ENCODE measurements around the gene MS4A7. TPM values are rescaled to one million over a fixed set of nuclear protein-coding genes. Genes with fewer than 3 reads are reported as not detected.

The MS4A7 gene
- total RNA-seq, 6 experiments from 2014 or later, result not detected

DNA sequence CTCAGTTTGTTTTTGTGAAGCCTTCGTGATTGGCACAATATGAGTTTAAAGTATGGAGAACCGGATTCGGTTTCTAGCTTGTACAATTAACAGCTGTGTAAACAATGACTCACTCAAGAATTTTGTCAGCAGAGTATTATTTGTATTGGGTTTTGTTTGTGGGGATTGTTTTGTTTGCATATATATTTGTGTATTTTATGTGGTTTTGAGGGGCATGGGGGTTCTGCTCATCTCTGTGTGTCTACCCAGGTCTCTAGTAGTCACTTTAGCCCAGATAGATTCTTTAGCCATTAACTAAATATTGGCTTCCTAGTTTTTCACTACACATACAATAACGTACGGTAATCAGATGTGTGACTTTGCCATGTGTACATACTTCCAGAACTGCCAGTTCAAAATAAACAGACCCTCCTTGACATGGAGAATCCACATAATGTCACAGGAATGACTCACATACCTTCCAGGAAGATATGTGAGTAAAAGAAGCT is 7.5 kb upstream of the MS4A7 start:
- no peak overlapping the region for H3K27ac Mint-ChIP-seq
- H3K27me3 Mint-ChIP-seq (ENCODE audit: insufficient read depth), result no peaks in the 10 kb centered on the region
- H3K36me3 Mint-ChIP-seq (ENCODE audit: low read depth), result no peaks in the 10 kb centered on the region
- DNase-seq, result no peak
- no peaks in the 10 kb centered on the region for H3K4me1 Mint-ChIP-seq (ENCODE audit: low read depth)
- TF ChIP-seq, protein P1, sequence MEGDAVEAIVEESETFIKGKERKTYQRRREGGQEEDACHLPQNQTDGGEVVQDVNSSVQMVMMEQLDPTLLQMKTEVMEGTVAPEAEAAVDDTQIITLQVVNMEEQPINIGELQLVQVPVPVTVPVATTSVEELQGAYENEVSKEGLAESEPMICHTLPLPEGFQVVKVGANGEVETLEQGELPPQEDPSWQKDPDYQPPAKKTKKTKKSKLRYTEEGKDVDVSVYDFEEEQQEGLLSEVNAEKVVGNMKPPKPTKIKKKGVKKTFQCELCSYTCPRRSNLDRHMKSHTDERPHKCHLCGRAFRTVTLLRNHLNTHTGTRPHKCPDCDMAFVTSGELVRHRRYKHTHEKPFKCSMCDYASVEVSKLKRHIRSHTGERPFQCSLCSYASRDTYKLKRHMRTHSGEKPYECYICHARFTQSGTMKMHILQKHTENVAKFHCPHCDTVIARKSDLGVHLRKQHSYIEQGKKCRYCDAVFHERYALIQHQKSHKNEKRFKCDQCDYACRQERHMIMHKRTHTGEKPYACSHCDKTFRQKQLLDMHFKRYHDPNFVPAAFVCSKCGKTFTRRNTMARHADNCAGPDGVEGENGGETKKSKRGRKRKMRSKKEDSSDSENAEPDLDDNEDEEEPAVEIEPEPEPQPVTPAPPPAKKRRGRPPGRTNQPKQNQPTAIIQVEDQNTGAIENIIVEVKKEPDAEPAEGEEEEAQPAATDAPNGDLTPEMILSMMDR (IDR thresholded peaks at IDR 0.05), result no peak
- no peak overlapping the region for H3K4me3 Mint-ChIP-seq
- H3K9me3 Mint-ChIP-seq, result peaks cover 11% of the 10 kb centered on the region; the same call in 1 of the 2 replicates

DNA sequence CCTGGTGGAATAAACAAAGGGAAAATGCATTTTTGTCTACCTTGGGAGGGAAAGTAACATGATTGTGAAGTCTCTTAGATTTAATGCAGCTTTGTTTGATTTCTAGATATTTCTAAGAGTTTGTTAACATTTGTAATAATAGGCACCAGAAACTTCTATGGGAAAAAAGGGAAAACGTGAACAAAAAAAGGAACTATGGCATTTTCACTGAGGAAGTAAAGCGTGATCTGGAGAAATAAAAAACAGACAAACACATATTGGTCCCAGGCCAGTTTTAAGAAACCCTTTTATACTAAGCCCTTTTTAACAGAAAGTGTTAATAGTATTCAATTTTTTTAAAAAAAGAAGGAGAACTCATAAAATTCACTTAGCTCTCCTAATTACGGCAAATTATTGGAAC is 6.9 kb upstream of the MS4A7 start:
- Mint-ChIP-seq H3K36me3 (ENCODE audit: low read depth) (no peaks in the 10 kb centered on the region), H3K27ac (no peak overlapping the region)
- TF ChIP-seq, protein P1 (IDR thresholded peaks at IDR 0.05), result no peak

DNA sequence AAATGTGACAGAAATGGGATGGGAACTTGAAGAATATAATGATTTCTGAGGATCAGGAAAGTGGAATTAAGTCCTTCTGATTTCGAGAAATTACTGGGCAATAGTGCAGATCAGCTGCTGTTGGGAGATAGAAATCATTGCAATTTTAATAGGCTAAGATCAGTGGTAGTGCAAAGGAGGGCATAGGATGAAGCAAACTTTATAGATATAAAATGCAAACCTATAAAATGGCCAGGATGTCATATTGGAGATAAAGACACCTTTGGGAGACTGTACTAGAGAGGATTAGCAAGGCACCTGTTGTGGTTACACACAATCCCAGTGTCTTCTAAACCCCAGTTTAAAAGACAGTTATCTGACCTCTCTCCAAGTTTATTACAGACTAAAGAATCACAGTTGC is 6.5 kb upstream of the MS4A7 start:
- no peak for DNase-seq
- TF ChIP-seq, protein P1 (IDR thresholded peaks at IDR 0.05), result no peak
- H3K27ac Mint-ChIP-seq, result no peak overlapping the region
- no peaks in the 10 kb centered on the region for H3K36me3 Mint-ChIP-seq (ENCODE audit: low read depth)
- H3K4me3 Mint-ChIP-seq, result no peak overlapping the region
- H3K27me3 Mint-ChIP-seq (ENCODE audit: insufficient read depth), result no peaks in the 10 kb centered on the region
- H3K9me3 Mint-ChIP-seq, result peaks cover 11% of the 10 kb centered on the region; the same call in 1 of the 2 replicates
- no peaks in the 10 kb centered on the region for H3K4me1 Mint-ChIP-seq (ENCODE audit: low read depth)

More for the DNA sequence above, 6.9 kb upstream of the MS4A7 start:
- Mint-ChIP-seq H3K4me3 (no peak overlapping the region), H3K9me3 (peaks cover 11% of the 10 kb centered on the region; the same call in 1 of the 2 replicates), H3K4me1 (ENCODE audit: low read depth) (no peaks in the 10 kb centered on the region), H3K27me3 (ENCODE audit: insufficient read depth) (no peaks in the 10 kb centered on the region)
- no peak for DNase-seq

DNA sequence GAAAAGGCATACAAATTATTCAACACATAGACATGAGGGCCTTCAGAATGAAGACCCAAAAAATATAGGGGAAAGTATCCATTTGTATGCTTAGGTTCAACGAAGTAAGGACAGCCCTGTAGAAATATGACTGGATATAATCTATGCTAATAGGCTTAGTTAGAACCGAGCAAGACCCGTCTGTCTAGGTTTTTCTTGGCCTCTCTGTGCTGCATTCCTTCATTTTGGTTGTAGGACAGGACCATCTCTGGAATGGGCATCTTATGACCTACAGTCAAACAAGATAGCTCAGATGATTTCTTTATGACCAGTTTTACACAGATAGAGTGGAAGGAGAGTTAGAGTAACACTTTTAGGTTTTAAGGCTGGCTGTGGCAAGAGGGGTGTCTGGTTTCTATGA is 5.6 kb upstream of the MS4A7 start:
- Mint-ChIP-seq H3K27me3 (ENCODE audit: insufficient read depth) (no peaks in the 10 kb centered on the region), H3K4me3 (no peak overlapping the region), H3K4me1 (ENCODE audit: low read depth) (no peaks in the 10 kb centered on the region), H3K36me3 (ENCODE audit: low read depth) (no peaks in the 10 kb centered on the region), H3K9me3 (peaks cover 13% of the 10 kb centered on the region), H3K27ac (no peak overlapping the region)
- no peak for DNase-seq
- TF ChIP-seq, protein P1 (IDR thresholded peaks at IDR 0.05), result no peak

DNA sequence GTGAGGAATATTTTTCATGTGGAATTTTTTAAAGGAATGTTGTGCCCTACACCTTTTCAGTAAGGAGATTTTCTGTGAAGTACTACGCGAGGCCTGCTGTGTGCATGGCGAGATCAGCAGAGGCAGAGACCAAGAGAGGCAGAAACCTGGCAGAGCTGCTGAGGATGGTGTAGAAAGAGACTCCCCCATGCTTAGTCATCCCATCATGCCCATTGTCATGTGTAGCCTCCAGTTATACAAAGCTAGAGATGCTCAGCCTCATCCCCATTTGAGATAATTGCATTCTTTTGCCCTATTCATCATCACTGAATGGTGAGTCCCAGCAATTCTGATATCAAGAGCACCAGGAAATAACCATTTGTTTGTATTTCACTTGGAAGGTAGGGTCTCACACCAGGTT is 3.0 kb upstream of the MS4A7 start:
- DNase-seq, result no peak
- Mint-ChIP-seq H3K27me3 (ENCODE audit: insufficient read depth) (no peaks in the 10 kb centered on the region), H3K36me3 (ENCODE audit: low read depth) (no peaks in the 10 kb centered on the region), H3K4me1 (ENCODE audit: low read depth) (no peaks in the 10 kb centered on the region), H3K4me3 (no peak overlapping the region), H3K27ac (no peak overlapping the region; the same call in 1 of the 2 replicates), H3K9me3 (peaks cover 30% of the 10 kb centered on the region)
- TF ChIP-seq, protein P1 (IDR thresholded peaks at IDR 0.05), result no peak

DNA sequence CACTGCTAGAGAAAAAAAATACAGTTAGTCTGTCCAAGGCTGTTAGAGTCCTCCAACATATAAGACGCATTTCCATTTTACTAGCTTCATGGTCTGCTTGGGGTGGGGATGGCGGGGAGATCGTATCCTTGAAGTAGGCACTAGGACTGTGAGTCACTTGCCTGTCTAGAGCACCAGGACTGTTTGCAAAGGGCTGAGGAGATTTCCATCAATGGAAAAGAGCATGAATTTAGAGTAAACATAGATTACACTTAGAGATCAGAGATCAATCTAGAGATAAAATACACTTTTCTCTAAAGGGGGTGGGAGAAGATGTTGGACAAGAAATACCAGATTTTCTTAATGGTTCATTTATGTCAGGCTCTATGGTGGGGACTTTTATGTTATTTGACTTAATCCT is 1.7 kb upstream of the MS4A7 start:
- TF ChIP-seq, protein P1 (IDR thresholded peaks at IDR 0.05), result no peak
- Mint-ChIP-seq H3K4me3 (no peak overlapping the region), H3K27me3 (ENCODE audit: insufficient read depth) (no peaks in the 10 kb centered on the region), H3K4me1 (ENCODE audit: low read depth) (no peaks in the 10 kb centered on the region), H3K27ac (no peak overlapping the region), H3K36me3 (ENCODE audit: low read depth) (no peaks in the 10 kb centered on the region), H3K9me3 (peaks cover 38% of the 10 kb centered on the region)
- DNase-seq, result no peak
